HepG2 (cell line): ENCODE measurements around the gene AFF2.

Experiments used
- CEBPB ChIP-seq: IDR thresholded peaks from 2 replicates; pipeline ENCODE4 v1.6.1; 2011; ENCODE audit warnings: low read depth, low read length, improper control_type of control experiment, borderline replicate concordance
- CHD4 ChIP-seq: fragments of 200-600 bp; sonication (generic); IDR thresholded peaks from 2 replicates; pipeline ENCODE4 v1.7.0; 2017; ENCODE audit warnings: mild to moderate bottlenecking, low read length, borderline replicate concordance
- ESRRA ChIP-seq: sonication (generic); formaldehyde crosslinking; IDR thresholded peaks from 2 replicates; pipeline ENCODE4 v1.5.1; 2020; ENCODE audit warnings: mild to moderate bottlenecking, low read depth, missing genetic modification reagents
- HMG20A ChIP-seq: IDR thresholded peaks from 2 replicates; pipeline ENCODE4 v1.6.1; 2016; ENCODE audit warnings: borderline replicate concordance
- POLR2A ChIP-seq, 2 experiments: IDR thresholded peaks; 2 replicates each; pipeline ENCODE4 v1.6.1; 2011; ENCODE audit warnings: low read depth in 2 of 2, low read length in 2 of 2, mild to moderate bottlenecking in 1 of 2, moderate library complexity in 1 of 2; ENCODE audit not compliant: insufficient read depth in 1 of 2
- RBAK ChIP-seq: sonication (generic); formaldehyde crosslinking; IDR thresholded peaks from 2 replicates; pipeline ENCODE4 v1.5.1; 2020; ENCODE audit warnings: mild to moderate bottlenecking, missing genetic modification reagents
- TBP ChIP-seq: sonication (generic); formaldehyde crosslinking; IDR thresholded peaks from 2 replicates; pipeline ENCODE4 v1.5.0; 2020; ENCODE audit warnings: missing genetic modification reagents
- TCF12 ChIP-seq, 2 experiments: fragments of 450-650 bp in 1 of 2; sonication (generic) in 1 of 2; formaldehyde crosslinking in 1 of 2; IDR thresholded peaks; 2 replicates each; pipeline versions ENCODE4 v1.6.1 to v1.8.0; 2017 to 2022; ENCODE audit warnings: antibody characterized with exemption in 1 of 2, mild to moderate bottlenecking in 1 of 2, missing genetic modification reagents in 1 of 2, moderate library complexity in 1 of 2
- TF ChIP-seq, protein P1 (sequence below): sonication (generic); formaldehyde crosslinking; IDR thresholded peaks from 2 replicates; pipeline ENCODE4 v1.5.0; 2020; ENCODE audit warnings: mild to moderate bottlenecking, missing genetic modification reagents, moderate library complexity

DNA sequence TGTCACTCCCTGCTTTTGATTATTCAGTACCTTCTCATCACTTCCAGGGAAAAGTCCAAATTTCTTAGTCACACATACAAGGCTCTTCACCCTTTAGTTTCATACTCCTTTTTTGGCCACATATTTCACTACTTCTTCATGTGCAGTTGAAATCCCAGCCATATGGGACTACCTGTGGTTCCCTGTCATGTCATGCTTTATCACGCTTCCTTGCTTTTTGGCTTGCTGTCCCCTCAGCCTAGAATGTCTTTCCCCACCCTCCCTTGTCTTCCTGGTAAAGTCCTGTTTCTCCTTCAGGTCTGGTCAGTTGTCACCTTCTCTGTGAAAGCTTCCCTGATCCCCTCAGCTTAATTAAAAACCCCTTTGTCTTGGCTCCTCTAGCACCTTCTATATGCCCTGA, 163.8 kb downstream of the AFF2 start:
- TF ChIP-seq RBAK (CRISPR knock-in tag) (no peak), HMG20A (CRISPR knock-in tag) (no peak), ESRRA (CRISPR knock-in tag) (no peak), CHD4 (no peak), TBP (no peak), TCF12 (IDR thresholded peaks at IDR 0.05) (no peak), TCF12 (CRISPR knock-in tag; IDR thresholded peaks at IDR 0.05) (no peak), CEBPB (no peak), POLR2A (IDR thresholded peaks at IDR 0.05; ENCODE audit: insufficient read depth in 1 of 2, low read depth in 2 of 2, low read length in 2 of 2) (no peak)
- TF ChIP-seq, protein P1, sequence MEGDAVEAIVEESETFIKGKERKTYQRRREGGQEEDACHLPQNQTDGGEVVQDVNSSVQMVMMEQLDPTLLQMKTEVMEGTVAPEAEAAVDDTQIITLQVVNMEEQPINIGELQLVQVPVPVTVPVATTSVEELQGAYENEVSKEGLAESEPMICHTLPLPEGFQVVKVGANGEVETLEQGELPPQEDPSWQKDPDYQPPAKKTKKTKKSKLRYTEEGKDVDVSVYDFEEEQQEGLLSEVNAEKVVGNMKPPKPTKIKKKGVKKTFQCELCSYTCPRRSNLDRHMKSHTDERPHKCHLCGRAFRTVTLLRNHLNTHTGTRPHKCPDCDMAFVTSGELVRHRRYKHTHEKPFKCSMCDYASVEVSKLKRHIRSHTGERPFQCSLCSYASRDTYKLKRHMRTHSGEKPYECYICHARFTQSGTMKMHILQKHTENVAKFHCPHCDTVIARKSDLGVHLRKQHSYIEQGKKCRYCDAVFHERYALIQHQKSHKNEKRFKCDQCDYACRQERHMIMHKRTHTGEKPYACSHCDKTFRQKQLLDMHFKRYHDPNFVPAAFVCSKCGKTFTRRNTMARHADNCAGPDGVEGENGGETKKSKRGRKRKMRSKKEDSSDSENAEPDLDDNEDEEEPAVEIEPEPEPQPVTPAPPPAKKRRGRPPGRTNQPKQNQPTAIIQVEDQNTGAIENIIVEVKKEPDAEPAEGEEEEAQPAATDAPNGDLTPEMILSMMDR (CRISPR knock-in tag) = no peak
